ENCODE measurements around the gene MDM1.

MDM1 gene

GRCh38 chr12:68269779-68270178 lies 62.4 kb downstream of the MDM1 start:
- no peak for FAIRE-seq

- no peak for FAIRE-seq
Observed at GRCh38 chr12:68268967-68269366, 63.2 kb downstream of the MDM1 start.

- no peak for FAIRE-seq
Observed at GRCh38 chr12:68267892-68268396, 64.2 kb downstream of the MDM1 start.

- no peak for FAIRE-seq
Observed at GRCh38 chr12:68264857-68265256, 67.3 kb downstream of the MDM1 start.

GRCh38 chr12:68264158-68264855 lies 67.9 kb downstream of the MDM1 start:
- no peak for FAIRE-seq

GRCh38 chr12:68263366-68263765 lies 68.8 kb downstream of the MDM1 start:
- FAIRE-seq: no peak

- FAIRE-seq: no peak
Observed at GRCh38 chr12:68261896-68262295, 70.3 kb downstream of the MDM1 start.

GRCh38 chr12:68260153-68260552 lies 72.0 kb downstream of the MDM1 start:
- FAIRE-seq: no peak

- FAIRE-seq: no peak
Observed at GRCh38 chr12:68259318-68259940, 72.7 kb downstream of the MDM1 start.

GRCh38 chr12:68253504-68253903 lies 78.7 kb downstream of the MDM1 start, which contains the start of gene IL22:
IL22 (minus strand) TSS chr12:68253604; CDS start chr12:68253448, 156 bp downstream.
- no peak for FAIRE-seq

GRCh38 chr12:68252077-68252476 lies 80.1 kb downstream of the MDM1 start:
- no peak for FAIRE-seq

GRCh38 chr12:68250454-68250853 lies 81.7 kb downstream of the MDM1 start:
- no peak for FAIRE-seq

- no peak for FAIRE-seq
Observed at GRCh38 chr12:68247785-68248184, 84.4 kb downstream of the MDM1 start.

- no peak for FAIRE-seq
Observed at GRCh38 chr12:68246350-68246749, 85.8 kb downstream of the MDM1 start.

GRCh38 chr12:68245180-68246021 lies 86.8 kb downstream of the MDM1 start:
- FAIRE-seq: no peak
